GM21526 (cell line): ENCODE results near the gene PFKL.
"Not testable (repeated sequence)": the region's sequence is repeated elsewhere in the genome, so short reads cannot be mapped to it uniquely, and the experiment has no call there.

Experiments
- ATAC-seq: cut with Tn5 transposase; IDR thresholded peaks from one replicate; pipeline ENCODE4 v1.9.1; 2021; ENCODE audit warnings: moderate library complexity; ENCODE audit not compliant: unreplicated experiment, low FRiP score

PFKL gene

DNA sequence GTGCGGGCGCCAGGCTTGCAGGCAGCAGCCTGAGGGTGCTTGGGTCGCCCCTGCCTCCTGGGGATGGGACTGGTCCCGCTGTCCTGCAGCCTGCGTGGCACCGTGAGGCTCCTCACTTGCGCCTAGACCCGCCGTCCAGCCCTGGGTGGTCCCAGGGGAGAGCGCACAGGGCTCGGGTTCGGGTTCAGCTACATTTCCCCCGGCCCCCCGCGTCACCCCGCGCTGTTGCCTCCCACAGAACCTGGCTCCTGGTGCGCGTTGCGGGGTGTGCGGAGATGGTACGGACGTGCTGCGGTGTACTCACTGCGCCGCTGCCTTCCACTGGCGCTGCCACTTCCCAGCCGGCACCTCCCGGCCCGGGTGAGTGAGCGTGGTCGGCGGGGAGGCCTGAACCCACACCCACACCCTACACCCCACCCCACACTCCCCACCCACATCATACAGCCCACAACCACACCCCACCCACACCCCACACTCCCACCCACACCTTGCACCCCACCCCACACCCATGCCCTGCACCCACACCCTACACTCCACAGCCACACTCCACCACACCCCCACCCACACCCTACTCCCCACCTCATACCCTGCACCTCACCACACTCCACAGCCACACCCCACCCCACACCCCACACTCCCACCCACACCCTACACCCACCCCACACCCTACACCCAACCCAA is 6.2 kb upstream of the PFKL start:
- ATAC-seq, result no peak

DNA sequence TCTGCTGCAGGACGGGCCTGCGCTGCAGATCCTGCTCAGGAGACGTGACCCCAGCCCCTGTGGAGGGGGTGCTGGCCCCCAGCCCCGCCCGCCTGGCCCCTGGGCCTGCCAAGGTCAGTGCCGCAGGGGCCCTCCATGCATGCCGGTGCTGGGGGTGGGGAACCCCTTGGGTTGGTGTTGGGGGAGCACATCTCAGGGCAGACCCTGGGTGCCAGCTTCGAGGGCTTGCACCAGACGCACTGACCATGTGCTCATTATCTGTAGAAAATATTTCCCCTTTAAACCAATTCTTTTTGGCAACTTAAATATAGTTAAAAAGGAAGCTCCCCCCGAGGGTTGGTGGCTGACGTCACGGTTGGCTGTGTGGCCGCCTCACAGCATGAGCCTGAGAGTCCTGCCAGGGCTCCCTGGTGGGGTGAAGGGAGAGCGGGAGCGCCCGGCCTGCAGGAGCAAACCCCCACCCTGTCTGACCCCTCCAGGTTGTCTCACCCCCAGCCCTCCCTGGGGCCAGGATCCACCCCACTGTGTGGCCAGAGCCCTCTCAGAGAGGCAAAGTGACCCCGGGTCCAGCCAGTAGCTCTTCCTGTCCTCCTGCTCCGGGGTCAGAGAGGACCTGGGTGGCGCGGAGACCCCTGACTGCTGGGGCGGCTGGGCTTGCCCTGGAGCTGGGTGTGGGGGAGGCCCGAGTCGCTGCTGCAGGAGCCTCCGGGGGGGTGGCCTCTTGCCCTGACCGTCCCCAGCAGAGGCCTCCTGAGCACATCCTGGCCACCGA is 5.3 kb upstream of the PFKL start:
- ATAC-seq, result no peak

DNA sequence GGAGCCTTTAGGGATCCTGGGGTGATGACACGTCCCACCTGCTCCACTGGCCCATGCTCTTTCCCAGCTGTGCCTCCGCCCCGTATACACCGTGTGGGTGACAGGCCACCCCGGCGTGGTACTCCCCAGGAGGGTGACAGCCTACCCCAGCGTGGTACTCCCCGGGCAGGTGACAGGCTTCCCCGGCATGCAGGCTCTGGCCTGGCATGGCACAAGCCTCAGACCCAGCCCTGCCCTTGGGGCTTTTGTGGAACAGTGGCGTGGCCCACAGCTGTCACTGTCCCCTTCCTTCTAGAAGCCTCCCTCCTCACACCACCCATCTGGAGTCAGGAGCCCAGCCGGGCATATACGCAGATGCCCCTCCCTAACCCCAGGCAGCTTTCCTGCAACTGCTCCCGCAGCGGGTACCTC is 4.7 kb upstream of the PFKL start:
- ATAC-seq, result no peak

DNA sequence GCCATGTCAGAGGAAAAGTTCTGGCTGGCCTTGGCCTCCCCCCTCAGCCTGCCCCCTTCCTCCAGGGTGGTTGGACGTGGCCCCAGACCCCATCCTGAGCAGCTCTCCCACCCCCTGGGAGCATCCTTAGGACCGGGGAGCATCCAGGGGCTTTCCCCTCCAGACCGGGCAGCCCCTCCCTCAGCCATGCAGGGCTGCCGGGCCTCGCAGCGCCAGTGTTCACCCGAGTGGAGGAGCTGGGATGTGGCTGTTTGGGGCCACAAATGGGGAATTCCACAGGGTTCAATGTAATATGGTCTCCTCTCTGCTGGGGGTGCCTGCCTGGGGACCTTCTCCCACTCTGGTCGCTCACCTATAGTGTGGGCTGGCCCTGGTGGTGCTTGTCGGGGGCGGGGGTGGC is 4.2 kb upstream of the PFKL start:
- ATAC-seq, result no peak

DNA sequence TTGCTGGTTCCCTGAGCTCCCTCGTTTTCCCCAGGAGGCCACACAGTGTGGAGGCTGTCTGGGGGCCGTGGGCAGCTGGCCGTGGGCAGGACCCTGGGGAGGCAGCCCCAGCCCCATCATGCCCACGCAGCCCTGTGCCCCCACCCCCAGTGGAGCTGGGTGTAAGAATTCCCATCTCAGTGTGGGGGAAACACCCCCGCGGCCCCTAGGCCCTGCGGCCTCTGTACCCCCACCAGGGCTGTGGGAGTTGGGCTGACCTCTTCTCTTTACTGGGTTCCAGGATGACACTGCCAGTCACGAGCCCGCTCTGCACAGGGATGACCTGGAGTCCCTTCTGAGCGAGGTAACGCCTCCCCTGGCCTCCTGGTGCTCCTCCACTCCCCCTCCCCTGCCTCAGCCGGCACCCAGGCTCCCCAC is 3.7 kb upstream of the PFKL start:
- ATAC-seq, result no peak

DNA sequence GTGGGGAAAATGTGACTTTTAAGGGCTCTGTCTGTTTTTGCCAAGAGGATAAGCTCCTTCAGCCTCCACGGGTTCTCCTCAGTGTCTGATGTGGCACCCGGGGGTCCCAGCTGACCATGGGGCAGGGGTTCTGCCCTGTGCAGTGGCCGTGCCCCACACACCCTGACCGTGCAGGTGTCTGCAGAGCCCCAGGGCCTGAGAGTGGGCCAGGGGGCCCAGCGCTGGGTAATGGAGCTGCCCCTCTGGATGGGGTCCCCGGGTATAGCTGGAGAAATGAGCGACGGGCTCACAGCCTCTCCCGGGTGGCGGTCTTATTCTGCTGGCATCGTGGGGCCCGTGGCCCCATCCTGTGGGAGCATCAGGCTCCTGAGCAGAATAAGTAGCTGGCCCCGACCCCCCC is 2.9 kb upstream of the PFKL start:
- no peak for ATAC-seq

DNA sequence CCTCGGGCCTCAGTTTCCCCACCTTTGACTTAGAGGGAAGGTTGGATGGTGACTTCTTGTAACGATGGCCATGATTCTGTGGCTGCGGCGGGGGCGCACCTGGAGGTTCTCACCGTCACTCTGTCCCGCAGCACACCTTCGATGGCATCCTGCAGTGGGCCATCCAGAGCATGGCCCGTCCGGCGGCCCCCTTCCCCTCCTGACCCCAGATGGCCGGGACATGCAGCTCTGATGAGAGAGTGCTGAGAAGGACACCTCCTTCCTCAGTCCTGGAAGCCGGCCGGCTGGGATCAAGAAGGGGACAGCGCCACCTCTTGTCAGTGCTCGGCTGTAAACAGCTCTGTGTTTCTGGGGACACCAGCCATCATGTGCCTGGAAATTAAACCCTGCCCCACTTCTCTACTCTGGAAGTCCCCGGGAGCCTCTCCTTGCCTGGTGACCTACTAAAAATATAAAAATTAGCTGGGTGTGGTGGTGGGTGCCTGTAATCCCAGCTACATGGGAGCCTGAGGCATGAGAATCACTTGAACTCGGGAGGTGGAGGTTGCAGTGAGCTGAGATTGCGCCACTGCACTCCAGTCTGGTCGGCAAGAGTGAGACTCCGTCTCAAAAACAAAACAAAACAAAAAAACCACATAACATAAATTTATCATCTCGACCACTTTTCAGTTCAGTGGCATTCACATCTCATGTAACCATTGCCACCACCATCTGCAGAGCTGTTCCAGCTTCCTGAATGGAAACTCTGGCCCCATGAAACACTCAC is 2.1 kb upstream of the PFKL start:
- no peak for ATAC-seq

DNA sequence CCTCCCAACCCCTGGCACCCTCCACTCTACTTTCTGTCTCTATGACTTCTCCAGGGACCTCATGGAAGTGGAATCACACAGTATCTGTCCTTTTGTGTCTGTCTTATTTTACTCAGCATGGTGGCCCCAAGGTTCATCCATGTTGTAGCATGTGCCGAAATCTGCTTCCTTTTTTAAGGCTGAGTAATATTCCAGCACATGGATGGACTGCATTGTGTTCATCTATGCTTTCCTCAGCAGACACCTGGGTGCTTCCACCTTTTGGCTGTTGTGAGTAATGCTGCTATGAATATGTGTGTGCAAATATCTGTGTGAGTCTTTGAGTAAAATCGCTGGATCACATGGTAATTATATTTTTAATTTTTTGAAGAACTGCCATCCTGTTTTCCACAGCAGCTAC is 1.6 kb upstream of the PFKL start:
- ATAC-seq, result no peak

DNA sequence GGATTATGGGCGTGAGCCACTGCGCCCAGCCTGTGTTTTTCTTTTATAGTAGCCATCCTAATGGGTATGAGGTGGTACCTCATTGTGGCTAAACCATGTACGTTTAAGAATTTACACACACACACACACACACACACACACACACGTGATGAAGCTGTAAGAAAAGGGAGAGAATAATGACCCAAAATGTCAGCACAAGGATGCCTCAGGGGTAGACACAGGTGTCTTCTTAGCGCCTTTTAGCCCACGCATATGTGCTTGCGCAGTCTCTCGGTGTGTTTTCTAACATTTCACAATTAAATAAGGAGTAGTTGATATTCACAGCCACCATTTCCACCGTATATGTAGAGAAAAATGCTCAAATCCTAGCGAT is 782 bp upstream of the PFKL start:
- ATAC-seq, result no peak

DNA sequence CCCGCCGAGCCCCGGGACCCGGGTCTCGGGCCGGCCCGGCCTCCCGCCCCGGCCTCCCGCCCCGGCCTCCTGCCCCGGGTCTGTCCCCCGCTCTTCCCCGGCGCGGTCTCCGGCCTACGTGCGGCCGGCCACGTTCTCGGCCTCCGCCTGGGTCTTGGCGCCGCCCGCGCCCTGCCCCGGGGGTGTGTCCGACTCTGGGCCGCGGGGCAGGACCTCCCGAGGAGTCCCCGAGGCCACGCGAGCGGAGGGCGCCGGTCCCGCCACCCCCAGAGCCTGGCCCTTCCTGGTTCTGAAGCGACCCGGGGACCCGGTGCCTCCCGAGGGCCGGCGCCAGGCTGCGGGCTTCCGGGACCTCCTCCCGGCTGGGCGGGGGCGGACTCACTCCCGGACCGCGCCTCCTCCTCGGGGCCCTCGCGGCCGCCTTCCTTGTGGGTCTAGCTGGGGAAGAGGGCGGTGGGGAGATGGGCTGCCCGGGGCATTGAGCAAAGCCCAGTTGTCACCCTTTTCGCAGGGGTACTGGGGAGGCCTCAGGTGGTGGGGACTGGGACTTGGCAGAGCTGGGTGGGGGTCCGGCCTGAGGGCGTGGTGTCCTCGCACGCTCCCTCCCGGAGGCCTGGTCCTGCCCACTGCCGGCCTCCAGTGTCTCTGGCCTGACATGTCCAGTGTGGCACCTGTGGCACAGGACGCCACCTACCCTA is 558 bp downstream of the PFKL start:
- no peak for ATAC-seq

DNA sequence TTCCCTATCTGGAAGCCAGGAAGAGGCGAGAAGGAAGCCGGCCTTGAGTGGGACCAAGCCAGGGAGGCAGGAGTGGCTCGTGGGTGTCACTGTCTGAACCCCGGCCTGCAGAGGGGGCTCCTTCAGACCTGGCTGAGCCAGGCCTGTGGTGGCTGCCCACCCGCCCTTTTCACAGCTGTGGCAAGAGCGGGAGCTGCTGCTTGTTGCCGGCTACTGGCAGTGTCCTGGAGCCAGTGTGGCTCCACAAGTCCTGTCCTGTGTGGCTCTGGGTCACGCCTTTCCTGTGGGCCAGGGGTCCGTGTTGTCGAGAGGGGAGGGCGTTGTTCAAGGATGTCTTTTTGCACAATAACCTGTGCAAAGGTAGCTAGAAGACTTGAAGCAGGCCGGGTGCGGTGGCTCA is 1.3 kb downstream of the PFKL start:
- no peak for ATAC-seq

DNA sequence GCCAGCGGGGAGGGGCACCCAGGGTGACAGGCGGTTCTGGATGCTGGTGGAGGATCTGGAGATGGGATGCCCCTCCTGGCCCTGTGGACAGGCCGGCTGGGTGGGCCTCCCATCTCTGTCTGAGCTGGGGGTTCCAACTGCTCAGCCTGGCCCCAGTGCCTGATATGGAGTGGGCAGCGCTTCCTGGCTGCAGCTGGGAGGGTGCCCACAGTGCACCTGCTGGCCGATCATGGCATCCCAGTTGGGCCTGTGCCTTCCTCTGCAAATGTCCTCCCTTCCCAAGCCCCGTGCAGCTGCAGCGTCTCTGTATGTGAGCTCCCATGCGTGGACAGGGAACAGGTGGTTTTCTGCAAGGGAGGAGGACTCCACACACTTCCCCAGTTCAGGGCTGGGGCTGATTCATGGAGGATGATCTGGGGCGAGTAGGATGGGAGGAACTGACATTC is 2.1 kb downstream of the PFKL start:
- no peak for ATAC-seq

DNA sequence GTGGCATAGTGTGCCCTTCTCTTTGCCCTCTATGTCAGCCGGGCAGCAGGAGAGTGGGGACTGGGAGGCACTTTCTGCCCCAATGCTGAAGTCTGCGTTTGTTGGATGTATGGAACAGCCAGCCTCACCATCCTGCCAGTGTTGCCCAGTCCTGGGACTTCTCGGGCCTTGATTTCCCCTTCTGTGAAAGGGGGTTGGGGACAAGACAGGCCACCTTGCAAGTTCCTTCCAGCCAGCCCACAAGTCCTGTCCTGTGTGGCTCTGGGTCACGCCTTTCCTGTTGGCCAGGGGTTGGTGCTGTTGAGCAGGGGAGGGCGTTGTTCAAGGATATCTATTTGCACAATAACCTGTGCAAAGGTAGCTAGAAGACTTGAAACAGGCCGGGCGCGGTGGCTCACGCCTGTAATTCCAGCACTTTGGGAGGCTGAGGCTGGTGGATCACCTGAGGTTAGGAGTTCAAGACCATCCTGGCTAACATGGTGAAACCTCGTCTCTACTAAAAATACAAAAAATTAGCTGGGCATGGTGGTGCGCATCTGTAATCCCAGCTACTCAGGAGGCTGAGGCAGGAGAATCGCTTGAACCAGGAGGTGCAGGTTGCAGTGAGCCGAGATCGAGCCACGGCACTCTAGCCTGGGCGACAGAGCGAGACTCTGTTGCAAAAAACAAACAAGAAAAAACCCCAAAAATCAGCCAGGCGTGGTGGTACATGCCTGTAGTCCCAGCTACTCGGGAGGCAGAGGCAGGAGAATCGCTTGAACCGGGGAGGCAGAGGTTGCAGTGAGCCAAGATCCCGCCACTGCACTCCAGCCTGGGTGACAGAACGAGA is 2.9 kb downstream of the PFKL start:
- not testable (repeated sequence) for ATAC-seq

DNA sequence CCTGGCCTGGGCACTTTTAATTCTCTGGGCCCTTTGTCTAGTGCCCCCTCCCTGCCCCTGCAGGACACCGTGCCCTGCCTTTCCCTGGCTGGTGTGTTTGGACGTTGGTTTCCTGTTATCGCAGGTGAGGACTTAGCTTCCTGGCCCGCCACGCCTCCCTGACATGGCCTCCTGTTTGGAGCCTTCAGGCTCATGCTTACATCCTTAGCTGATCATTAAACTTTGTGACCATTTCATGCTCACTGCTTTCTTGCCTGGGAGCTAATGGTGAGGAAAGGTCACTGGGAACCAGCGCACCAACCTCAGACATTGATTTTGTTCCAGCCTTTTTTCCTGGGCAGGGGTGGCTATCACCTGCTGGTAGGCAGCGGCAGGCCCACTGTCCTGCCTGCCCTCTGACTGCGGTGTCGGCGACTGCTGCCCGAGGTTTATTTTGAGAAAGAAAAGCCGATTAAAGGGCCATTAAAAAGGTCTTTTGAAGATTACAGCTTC is 3.7 kb downstream of the PFKL start:
- no peak for ATAC-seq

DNA sequence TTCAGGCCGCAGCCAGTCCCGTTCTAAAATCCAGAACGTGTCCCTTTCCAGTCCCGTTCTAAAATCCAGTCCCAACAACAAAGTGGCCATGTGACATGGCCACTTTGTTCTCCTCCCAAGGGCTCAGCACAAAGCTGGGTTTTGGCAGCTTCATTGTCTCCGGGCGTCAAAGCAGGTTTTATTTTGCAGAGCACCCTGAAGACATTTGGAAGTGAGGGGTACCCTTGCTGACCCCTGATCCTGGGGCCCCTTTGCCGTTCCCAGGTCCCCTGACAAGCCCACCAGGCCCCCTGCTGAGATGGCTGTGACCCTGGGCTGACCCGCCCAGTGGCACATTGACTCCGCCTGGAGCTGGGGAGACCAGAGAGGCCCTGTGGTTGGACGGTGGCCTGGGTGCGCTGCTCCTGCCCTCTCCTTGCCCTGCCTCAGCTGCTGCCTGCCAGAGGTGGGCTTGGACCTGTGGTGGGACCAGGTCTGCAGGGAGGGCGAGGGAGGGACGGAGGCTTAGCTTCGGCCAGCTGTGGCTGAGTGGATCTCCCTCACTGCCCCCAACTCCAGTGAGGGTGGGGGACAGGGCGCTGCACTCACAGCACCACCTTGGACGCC is 4.3 kb downstream of the PFKL start:
- ATAC-seq, result no peak

DNA sequence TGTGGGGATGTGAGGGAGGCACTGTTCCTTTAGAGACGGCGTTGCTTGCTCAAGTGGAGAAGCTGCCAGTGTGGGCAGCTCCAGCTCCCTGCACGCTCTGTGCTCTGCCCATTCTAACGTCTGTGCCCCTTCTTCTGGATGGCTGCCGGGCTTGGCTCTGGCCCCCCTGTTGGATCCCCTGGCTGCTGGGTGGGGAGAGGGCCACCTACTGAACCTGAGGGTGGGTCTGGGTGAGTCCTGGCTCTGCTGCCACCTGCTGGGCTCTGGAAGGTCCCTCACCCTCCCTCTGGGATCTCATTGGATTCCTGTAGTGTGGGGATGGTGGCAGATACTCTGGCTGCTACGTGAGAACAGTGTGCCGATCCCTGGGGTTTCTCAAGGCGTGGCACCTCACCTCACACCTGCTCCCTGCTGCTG is 5.0 kb downstream of the PFKL start:
- no peak for ATAC-seq

DNA sequence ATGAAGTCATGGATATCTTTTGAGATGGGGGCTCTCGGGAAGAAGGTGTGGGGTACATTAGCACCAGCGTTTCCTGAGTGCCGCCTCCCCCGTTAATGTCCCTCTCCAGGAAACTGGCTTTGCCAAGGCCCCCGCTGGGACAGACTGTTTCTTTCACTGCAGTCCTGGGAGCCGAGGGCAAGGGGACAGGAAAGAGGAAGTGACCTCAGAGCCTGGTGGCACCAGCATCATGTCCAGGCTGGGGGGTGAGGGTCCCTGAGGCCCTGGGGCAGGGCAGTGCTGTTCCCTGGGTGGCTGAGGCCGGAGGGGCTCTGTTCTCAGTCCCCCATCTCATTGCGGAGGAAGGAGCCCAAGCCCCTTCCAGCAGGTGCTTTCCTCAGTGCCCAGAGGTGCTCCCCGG is 5.8 kb downstream of the PFKL start:
- no peak for ATAC-seq

DNA sequence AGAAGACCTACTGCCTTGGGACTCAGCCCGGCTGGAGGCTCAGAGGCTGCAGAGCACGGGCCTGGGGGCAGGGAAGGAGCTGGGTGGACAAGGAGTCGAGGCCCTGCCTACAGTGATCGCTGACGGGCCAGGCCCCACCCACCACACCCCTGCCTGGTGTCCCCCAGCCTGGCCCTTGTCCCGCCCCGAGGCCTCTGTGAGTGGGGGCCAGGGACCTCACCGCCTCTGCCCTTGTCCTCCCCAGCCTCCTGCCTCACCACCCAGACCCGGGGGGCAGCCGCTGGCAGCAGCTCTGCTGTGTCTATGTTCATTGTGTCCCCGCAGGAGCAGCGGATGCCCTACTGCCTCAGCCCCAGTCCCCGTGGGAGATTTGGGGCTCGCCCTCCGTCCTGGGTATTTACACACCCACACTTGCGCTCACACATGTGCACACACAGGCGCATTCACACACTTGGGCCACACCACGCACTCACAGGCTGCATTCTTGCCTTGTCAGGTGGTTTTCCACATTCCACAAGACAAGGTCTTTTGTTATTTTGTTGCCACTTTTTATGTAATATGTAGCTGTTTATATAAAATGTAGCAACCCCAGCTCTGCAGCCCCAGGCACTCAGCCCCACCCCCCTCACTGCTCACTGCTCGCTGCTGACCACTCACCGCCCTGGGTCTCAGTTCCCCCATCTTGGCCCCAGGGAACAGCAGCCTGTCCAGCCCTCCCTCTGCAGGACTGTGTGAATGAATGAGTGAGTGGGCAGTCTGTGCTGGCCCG is 7.3 kb downstream of the PFKL start:
- ATAC-seq, result no peak
